T47D (cell line): ENCODE measurements around the gene CIB1.
"Not testable (repeated sequence)": the region's sequence is repeated elsewhere in the genome, so short reads cannot be mapped to it uniquely, and the experiment has no call there.

ENCODE experiments used
- DNase-seq, 2 experiments: peaks; one replicate each; pipeline versions ENCODE4 v3.0.0 to v3.0.0-alpha.2; 2011 to 2012; ENCODE audit warnings: low read depth in 1 of 2, low spot score in 1 of 2
- JUND ChIP-seq: IDR thresholded peaks from 2 replicates; pipeline ENCODE4 v1.6.1; 2012; ENCODE audit warnings: low read depth
- in situ Hi-C: cut with HindIII; loops from 2 replicates; pipeline ENCODE4 v1.10.0; 2016; ENCODE audit warnings: low sequenced_read_pairs, low pct_unique_long_range_greater_than_20kb

The CIB1 gene

GRCh38 chr15:90191794-90192509 is 41.8 kb downstream of the CIB1 start:
- in situ Hi-C loops: no loop called here
- peak in 1 of 2 experiments; percentile 77 for DNase-seq
- TF ChIP-seq JUND: no peak

- no peak for TF ChIP-seq JUND
- in situ Hi-C loops: no loop called here
- DNase-seq: no peak
Measured at GRCh38 chr15:90191344-90191687, 42.4 kb downstream of the CIB1 start.

- in situ Hi-C loops: no loop called here
- peak in 1 of 2 experiments; percentile 56 for DNase-seq
- TF ChIP-seq JUND: no peak
Measured at GRCh38 chr15:90190606-90191343, 43.0 kb downstream of the CIB1 start.

- DNase-seq: no peak
- TF ChIP-seq JUND: no peak
- in situ Hi-C loops: no loop called here
Measured at GRCh38 chr15:90189781-90190467, 43.8 kb downstream of the CIB1 start.

GRCh38 chr15:90188914-90189748 is 44.6 kb downstream of the CIB1 start:
- no peak for TF ChIP-seq JUND
- no peak for DNase-seq
- in situ Hi-C loops: no loop called here

GRCh38 chr15:90188065-90188464 is 45.7 kb downstream of the CIB1 start:
- in situ Hi-C loops, DNase-seq: not testable (repeated sequence)

- in situ Hi-C loops: no loop called here
- TF ChIP-seq JUND: no peak
- no peak for DNase-seq
Measured at GRCh38 chr15:90187257-90187868, 46.4 kb downstream of the CIB1 start.

GRCh38 chr15:90184786-90185704 is 48.7 kb downstream of the CIB1 start:
- no peak for TF ChIP-seq JUND
- DNase-seq: peak in 1 of 2 experiments; percentile 84
- in situ Hi-C loops: no loop called here

GRCh38 chr15:90184119-90184785 is 49.5 kb downstream of the CIB1 start:
- no peak for TF ChIP-seq JUND
- peak in 1 of 2 experiments; percentile 93 for DNase-seq
- in situ Hi-C loops: no loop called here

GRCh38 chr15:90181776-90182175 is 52.0 kb downstream of the CIB1 start:
- in situ Hi-C loops: no loop called here
- no peak for DNase-seq
- no peak for TF ChIP-seq JUND
